HCT116 (cell line): ENCODE data around the gene MARCHF3.

Experiments used
- ATF3 ChIP-seq: IDR thresholded peaks from 2 replicates; pipeline ENCODE4 v1.6.1; 2012
- CTCF ChIP-seq, 3 experiments: fragments of 200-600 bp in 1 of 3; sonication (generic) in 1 of 3; IDR thresholded peaks in 2 of 3; conservative IDR thresholded peaks in 1 of 3; 2 replicates each; pipeline ENCODE4 v1.5.1; 2012 to 2017; ENCODE audit warnings: low read depth in 2 of 3, low read length in 2 of 3, antibody characterized with exemption in 1 of 3, borderline replicate concordance in 1 of 3, control low read depth in 1 of 3, mild to moderate bottlenecking in 1 of 3, mixed read lengths in 1 of 3, mixed run types in 1 of 3, moderate library complexity in 1 of 3; ENCODE audit not compliant: insufficient read depth in 1 of 3
- EZH2 ChIP-seq: fragments of 200-600 bp; sonication (generic); IDR thresholded peaks from 2 replicates; pipeline ENCODE4 v1.6.1; 2017; ENCODE audit warnings: antibody characterized with exemption, mixed run types
- EZH2phosphoT487 ChIP-seq: fragments of 200-600 bp; IDR thresholded peaks from 2 replicates; pipeline ENCODE4 v1.6.1; 2018; ENCODE audit warnings: antibody characterized with exemption, borderline replicate concordance
- MAX ChIP-seq: IDR thresholded peaks from 2 replicates; pipeline ENCODE4 v1.6.1; 2012
- POLR2A ChIP-seq: IDR thresholded peaks from 2 replicates; pipeline ENCODE4 v1.7.0; 2011; ENCODE audit warnings: borderline replicate concordance; ENCODE audit not compliant: insufficient read depth, insufficient read length; ENCODE audit errors: extremely low read depth

- no peak for TF ChIP-seq CTCF (IDR thresholded peaks at IDR 0.05 in 2 of 3, conservative IDR thresholded peaks at IDR 0.05 in 1 of 3; ENCODE audit: borderline replicate concordance in 1 of 3, insufficient read depth in 1 of 3, low read depth in 2 of 3, low read length in 2 of 3)
- TF ChIP-seq EZH2: no peak
- TF ChIP-seq MAX: no peak
- no peak for TF ChIP-seq POLR2A
- TF ChIP-seq ATF3: no peak
- no peak for TF ChIP-seq EZH2phosphoT487
Measured at GRCh38 chr5:126931963-126932660, 98.2 kb downstream of the MARCHF3 start.
